GM10248 (cell line): ENCODE data around the gene PALLD.

Source experiments
- CTCF ChIA-PET: fragments of 300-600 bp; sonication (Branson Sonifier 250); formaldehyde crosslinking; extraction: SDS; loops from one replicate; lab custom pipeline; 2021; ENCODE audit warnings: antibody characterized with exemption; lab: Yijun Ruan, JAX
- POLR2A ChIA-PET: fragments of 350-650 bp; sonication (Branson Sonifier 250); formaldehyde crosslinking; extraction: SDS; loops from one replicate; lab custom pipeline; 2020; ENCODE audit warnings: antibody characterized with exemption; lab: Yijun Ruan, JAX
- DNase-seq: peaks from one replicate; pipeline ENCODE4 v3.0.0; 2012; ENCODE audit errors: extremely low spot score
- CTCF ChIP-seq: IDR thresholded peaks from 2 replicates; pipeline ENCODE4 v1.5.1; 2012; ENCODE audit warnings: mild to moderate bottlenecking, low read depth; ENCODE audit errors: extremely low read depth, missing control alignments, control extremely low read depth

The PALLD gene

GRCh38 chr4:168656055-168656660 is 159.3 kb downstream of the PALLD start:
- ChIA-PET POLR2A (no interaction called here), CTCF (no interaction called here)
- DNase-seq: no peak
- no peak for TF ChIP-seq CTCF

GRCh38 chr4:168656946-168657473 is 160.2 kb downstream of the PALLD start:
- ChIA-PET CTCF (no interaction called here), POLR2A (no interaction called here)
- no peak for TF ChIP-seq CTCF
- no peak for DNase-seq

- ChIA-PET CTCF (no interaction called here), POLR2A (no interaction called here)
- TF ChIP-seq CTCF: no peak
- no peak for DNase-seq
These were observed 161.9 kb downstream of the PALLD start for GRCh38 chr4:168658751-168659150.

GRCh38 chr4:168659741-168660465 is 163.1 kb downstream of the PALLD start:
- CTCF ChIA-PET: interaction anchor here (1.2 to 1.3 kb wide), 2 partner anchors 12 to 26 kb away, joined by 3 read pairs; no protein-coding TSS in a partner anchor
- no peak for DNase-seq

GRCh38 chr4:168662297-168662984 is 165.6 kb downstream of the PALLD start:
- POLR2A ChIA-PET: no interaction called here
- DNase-seq: no peak
- CTCF ChIA-PET: no interaction called here
- no peak for TF ChIP-seq CTCF

More at GRCh38 chr4:168659741-168660465, 163.1 kb downstream of the PALLD start:
- POLR2A ChIA-PET: no interaction called here
- TF ChIP-seq CTCF: no peak

GRCh38 chr4:168664242-168664891 is 167.5 kb downstream of the PALLD start:
- POLR2A ChIA-PET: no interaction called here
- no peak for TF ChIP-seq CTCF
- DNase-seq: no peak
- CTCF ChIA-PET: no interaction called here
